HG02870 (cell line): ENCODE results near the gene LRBA.

Experiments
- ATAC-seq: cut with Tn5 transposase; IDR thresholded peaks from one replicate; pipeline ENCODE4 v1.9.1; 2021; ENCODE audit warnings: mild to moderate bottlenecking, moderate library complexity; ENCODE audit not compliant: unreplicated experiment

LRBA gene

DNA sequence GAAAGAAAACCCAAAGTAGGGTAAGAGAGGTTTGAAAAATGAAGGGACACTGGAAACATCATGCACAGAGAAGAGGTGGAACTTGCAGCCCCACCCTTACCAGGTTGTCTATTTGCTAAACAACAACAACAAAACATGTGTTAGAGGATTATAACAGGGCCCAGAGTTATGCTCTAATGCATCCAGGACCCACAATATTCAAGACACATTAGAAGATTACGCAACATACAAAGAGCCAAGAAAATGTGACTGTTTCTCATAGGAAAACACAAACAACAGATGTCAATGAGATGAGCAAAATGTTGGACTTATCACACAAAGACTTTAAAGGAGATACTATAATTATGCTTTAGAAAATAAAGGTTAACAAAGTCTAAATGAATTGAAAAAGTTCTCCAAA lies 128.5 kb downstream of the LRBA start:
- no peak for ATAC-seq

DNA sequence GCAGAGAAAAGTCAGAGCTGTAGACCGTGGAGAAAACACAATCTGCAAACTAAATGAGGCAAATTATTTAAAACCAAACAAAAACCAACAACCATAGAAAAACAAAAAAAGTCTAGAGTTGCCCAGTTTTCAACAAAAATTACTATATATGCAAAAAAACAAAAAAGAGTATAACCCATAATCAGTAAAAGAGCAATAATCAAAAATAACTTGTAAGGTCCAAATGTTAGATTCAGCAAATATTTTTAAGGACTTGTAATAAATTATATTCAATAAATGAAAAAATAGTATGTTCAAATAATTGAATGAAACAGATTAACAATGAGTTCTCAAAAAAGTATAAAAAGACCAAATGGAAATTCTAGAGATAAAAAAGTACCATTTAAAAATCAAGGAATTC lies 130.5 kb downstream of the LRBA start:
- ATAC-seq: no peak

DNA sequence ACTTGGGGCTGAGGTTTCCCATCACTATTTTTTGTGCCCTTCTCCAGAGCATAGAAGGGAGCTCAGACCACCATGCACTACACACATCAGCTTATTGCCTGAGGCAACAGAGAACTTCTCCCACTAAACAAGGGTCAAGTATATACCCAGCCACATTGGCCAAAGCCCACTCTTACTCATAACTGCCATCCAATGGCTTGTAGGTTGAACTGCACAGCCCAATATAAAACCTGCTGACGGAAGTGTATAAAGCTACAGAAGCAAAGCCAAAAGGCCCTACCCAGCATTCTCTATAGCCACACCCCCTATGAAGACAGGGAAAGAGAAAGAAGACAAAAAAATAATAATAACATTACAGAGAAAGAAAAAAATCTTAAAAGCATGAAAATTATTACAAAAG lies 139.7 kb downstream of the LRBA start:
- ATAC-seq: no peak

DNA sequence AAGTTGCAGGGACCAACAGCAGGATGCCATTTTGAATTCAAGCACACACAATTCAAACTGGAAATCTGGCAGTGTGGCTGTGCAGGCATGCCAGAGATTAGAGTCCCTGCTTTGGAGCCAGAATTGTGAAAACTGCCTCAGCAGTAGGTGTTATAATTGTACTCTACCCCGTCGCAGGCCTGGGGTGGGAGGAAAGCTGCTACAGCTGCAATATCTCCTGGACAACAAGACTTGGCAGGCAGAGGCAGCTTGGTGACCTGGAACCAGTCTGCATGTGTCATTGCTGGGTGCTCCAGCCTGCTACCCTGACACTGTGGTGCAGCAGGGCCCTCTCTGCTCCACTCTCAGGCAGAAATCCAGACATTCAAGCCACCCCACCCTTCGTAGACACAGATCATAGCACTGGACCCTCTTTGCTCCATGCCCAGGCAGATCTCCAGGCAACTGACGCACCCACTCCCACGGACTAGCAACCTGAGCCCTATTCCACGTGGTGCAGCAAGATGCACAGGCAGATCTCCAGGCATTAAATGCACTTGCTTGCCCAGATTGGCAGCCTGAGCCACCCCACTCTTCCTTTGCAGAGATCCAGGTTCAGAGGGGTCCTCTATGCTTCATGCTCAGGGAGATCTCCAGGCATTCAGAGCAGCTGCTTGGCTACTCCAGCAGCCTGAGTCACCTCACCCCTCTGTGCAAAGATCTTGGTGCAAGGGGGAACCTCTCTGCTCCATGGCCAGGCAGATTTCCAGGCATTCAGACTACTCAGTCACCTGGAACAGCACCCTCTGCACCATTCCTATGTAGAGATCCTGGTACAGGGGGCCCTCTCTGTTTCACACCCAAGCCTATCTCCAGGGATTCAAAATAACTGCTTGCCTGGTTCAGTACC lies 140.5 kb downstream of the LRBA start:
- ATAC-seq: no peak

DNA sequence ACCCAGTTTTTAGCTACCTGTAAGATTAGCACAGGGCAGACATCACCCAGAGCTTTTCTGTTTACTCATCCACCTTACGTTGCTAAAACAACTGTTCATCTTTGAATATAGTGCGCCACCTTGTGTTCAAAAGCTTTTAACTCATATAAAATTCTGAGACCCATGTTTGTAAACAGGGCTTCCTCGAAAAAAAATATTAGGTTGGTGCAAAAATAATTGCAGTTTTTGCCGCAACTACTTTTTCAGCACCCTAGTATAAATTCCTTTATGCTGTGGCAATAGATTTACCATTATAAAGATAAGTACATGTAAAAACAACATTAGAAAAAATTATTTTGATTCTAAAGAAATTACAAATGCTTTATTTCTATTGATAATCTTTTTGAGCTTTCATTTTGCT lies 147.9 kb downstream of the LRBA start:
- ATAC-seq: peak; percentile 85

DNA sequence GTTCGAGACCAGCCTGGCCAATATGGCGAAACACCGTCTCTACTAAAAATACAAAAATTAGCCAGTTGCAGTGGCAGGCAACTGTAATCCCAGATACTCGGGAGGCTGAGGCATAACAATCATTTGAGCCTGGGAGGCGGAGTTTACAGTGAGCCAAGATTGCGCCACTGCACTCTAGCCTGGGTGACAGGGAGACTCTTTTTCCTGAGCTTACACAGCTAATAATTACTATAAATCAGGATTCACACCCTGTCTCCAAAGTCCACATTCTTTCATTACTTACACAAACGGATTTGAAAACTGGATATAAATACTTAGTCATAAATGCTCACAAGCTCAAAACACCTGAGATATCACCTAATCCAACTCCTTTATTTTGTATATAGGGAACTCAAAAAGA lies 151.6 kb downstream of the LRBA start:
- no peak for ATAC-seq

DNA sequence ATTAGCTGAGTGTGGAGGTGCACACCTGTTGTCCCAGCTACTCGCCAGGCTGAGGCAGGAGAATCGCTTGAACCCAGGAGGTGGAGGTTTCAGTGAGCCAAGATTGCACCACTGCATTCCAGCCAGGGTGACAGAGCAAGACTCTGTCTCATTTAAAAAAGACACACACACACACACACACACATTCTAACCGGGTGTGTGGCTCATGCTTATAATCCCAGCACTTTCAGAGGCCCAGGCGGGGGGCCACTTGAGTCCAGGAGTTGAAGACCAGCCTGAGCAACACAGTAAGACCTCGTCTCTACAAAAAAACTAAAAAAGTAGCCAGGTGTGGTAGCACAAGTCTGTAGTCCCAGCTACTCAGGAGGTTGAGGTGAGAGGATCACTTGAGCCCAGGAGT lies 152.3 kb downstream of the LRBA start:
- no peak for ATAC-seq

DNA sequence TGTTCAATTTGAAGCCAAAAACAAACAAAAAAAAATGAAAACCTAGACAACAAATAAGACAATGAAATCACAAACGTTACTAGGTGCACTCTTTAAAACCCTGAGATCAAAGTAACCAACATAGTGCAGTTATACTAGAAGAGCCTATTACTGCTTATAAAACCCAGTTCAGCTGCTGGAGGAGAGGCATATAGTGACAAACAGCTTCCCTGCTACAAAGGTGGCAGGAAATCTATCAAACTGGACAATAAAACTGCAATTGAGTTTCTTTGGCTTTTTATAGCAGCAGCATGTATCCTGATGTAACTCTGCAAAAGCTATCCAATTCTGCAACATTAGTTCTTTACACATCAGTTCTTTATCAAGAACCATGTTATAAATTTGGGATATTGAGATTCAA lies 155.6 kb downstream of the LRBA start:
- ATAC-seq: no peak

DNA sequence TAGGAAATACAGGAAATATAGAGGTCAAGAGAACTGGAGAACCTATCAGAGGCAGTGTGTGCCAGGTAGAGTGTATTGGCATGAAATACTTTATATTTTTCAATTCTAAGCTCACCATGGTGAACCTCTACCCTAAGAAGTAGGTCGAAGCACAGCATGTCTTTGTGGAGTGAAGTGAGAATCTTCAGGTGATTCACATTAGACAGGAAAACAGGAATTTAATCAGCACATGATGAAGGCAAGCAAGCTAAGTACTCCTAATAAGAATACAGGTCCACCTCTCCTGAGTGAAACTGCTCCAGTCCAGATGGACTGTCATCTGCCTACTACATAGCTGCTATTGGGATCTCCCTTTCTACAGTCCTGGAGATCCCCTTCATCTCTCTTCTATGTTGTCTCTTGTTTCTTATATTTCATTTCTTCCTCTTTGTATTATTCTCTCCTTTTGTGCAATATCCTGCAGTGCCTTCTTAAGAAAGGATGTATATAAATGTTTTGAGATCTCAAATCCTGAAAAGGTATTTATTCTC lies 159.0 kb downstream of the LRBA start:
- no peak for ATAC-seq

DNA sequence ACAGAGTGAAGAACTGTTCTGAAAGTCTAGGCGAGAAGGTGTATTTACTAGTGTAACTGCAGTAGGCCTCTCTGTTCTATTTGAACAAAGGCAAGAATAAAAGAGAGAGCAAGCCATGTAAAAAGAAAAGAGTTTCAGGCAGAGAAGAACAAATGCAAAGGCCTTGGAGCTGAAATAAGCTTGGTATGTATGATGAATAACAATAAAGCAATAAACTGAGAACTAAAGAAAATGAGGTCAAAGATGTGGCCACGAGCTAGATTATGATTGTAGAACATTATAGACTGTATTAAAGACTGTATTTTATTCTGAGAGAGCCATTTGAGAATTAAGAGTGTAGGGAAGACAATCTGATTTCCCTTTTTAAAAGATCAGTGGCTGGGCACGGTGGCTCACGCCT lies 160.5 kb downstream of the LRBA start:
- no peak for ATAC-seq

DNA sequence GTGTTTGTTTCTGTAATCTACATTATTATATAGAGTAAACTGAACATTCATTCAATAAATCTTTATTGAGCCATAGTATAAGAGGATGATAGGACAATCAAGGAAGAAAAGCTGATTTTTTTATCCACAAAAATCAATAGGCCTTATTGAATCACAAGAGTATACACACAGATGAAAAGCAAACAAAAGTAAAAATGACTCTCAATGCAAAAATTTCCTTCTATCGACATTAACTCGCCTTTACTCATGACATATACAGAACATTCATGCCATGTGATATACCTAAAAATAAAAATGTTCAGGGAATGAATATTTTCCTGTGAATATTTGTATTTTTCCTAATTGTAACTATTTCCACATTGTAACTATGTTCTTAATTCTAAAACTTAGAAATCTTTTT lies 161.2 kb downstream of the LRBA start:
- no peak for ATAC-seq

DNA sequence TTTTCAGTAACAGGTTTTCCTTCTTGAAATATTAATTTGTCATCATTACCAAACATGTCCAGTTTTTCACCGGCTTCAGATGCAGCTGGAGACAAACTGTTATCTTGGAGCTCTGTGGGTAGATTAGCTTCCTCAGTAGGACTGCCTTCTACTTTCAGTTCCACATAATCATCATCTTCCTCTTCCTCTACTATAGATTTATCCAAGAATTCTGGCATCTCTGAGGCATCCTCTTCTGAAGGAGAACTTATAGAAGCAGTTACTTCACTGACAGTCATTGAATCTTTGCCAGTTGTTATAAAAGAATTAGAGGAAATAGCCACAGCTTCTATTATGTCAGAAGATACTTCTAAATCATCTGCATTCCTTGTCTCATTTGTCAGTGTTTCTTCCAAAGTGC lies 162.9 kb downstream of the LRBA start:
- ATAC-seq: no peak

DNA sequence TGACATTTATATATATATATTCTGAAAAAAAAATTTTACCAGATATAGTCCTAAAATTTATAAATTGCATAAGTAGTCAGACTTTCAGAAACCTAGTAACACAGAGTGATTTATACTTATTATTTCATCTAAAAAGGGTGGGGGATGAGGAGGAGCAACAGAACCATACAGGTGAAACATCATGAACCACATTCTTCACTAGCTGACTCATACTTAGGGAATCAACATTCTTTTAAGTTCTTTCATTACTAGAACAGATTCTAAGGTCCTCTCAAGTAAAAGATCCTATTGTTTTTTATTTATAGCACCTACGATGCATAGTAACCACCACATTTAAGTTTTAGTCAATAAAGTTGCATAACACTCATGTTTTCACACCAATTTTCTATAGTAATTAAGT lies 166.1 kb downstream of the LRBA start:
- ATAC-seq: no peak

DNA sequence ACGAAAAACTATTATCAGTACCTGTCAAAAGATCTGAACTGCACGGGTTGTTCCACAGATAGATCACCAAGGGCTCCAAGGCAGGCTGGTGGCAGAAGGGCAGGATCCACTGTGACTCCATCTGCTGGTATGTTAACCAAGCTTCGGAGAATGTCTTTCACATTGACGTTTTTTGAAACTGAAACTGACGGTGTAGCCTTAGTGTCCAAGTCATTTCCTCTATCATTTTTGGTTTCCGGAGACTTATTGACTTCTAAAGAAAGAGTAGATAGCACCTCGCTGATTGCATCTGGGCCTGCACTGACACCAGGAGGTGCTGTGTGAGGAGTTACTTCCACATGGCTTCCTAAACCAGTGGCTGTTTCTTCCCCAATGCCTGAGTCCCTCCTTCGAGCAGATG lies 186.9 kb downstream of the LRBA start:
- peak; percentile 86 for ATAC-seq

DNA sequence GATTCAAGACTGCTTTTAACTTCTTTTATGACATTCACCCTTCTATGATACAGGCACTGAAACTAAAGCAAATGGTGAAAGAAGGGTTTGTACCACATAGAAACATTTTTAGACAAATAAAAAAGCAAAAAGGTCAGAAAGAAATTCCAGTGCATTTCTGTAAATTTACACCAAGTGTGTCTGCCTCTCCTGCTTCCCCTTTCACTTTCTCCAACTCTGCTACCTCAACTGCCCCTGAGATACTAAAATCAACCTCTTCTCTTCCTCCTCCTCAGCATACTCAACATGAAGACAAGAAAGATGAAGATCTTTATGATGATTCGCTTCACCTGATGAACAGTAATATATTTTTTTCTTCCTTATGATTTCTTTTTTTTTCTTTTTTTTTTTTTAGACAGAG lies 187.9 kb downstream of the LRBA start:
- ATAC-seq: no peak

DNA sequence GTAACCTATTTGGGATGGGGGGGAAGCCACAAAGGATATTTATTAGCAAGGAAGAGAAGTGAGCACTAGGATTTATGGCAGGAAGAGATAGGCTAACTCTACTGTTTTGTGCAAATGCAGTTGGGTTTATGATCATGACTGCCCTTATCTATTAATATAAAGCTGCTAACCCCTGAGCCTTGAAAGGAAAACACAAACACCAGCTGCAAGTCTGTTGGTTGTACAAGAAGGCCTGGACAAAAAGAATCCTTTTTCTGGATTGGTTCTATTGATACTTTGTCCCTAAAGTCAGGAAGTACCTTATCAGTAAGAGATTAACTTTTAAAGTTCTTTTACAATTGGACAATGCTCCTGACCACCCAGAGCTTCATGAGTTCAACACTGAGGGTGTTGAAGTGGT lies 188.8 kb downstream of the LRBA start:
- ATAC-seq: no peak

DNA sequence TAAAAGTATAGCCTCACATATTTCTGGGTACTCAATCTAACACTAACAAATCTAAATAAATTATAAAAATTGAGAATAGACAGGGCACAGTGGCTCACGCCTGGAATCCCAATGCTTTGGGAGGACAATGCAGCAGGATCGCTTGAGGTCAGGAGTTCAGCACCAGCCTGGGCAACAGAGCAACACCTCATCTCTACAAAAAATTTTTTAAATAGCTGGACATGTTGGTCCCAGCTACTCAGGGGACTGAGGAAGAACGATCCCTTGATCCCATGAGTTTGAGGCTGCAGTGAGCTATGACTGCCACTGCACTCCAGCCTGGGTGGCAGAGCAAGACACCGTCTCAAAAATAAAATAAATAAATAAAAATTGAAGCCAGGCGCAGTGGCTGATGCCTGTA lies 192.7 kb downstream of the LRBA start:
- ATAC-seq: no peak

DNA sequence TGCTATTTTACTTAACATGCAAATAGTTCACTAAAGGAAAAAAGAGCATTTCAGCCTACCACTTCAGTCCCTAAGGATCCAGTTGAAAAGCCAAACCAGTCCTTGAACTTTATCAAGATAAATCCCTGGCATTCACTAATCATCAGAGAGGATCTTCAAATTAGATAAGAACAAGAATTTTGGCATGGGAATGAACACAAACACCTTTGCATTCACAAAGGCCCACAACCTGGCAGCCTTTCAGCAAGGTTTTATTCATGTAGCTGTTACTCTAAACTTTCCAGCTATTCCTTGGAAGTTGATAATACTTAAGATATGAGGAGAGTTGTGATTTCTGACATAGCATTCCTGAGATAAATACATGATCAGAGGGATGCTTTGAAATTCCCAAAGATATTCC lies 193.4 kb downstream of the LRBA start:
- ATAC-seq: no peak

DNA sequence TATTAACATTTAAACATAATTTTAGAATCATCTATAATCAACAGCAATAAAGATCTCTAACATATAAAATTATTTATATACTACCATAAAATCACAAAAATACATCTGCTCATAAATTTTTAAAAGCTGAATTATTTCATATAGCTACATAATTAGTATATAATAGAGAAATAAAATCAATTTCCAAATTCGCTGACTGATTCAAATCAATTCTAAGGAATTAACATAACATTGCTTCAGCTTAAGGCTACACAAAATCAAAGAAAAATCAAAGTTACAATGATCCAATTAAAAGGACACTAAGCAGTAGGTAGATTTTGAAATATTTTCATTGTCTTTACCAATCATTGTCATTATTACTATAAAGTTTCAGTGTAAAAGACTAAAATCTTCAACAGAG lies 194.7 kb downstream of the LRBA start:
- no peak for ATAC-seq

DNA sequence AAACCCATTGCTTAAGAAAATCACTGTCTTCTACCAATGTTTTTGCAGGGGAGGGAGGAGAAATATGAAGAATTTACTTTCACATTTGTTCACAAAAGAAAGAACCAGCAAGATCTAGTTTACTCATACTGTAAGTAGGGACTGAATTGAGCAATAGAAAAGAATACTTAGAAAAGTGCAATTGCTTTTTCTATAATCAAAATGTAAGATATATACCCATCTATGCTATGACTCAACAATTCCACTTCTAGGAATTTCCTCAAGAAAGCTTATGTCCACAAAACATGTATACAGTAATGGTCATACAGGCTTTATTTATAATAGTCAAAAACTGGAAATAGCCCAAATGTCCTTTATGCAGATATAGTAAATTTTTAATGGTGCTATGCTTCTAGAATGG lies 196.4 kb downstream of the LRBA start:
- ATAC-seq: no peak

DNA sequence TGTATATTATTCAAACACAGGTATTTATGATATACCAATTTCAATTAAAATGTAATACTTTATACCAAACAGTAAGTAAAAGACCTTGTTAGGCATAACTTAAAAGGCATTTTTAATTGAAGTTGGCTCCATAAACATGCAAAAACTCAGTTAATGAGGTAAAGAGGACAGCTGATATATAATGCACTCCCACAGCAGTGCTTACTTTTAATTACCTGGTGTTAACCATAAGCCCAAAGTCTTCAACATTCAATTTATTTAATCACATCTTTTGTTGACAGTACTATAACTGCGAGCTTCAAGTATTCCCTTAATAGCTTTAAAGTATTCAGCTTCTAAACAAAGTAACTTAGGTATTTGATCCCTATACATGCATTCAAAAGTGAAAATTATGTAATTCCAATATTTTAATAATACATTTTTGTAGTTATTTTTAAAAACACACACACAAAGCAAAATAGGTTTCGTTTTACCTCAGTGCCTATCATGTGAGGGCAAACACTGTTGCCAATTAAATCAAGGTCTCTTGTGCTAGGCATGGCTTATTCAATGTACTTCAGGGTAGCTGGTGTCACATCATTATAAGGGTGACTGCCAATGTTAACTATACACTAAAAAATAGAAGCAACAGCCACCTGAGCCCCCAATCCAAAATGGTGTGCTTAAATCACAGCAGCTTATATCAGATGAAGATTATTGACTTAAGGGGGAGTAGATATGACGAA lies 197.1 kb downstream of the LRBA start:
- ATAC-seq: no peak

DNA sequence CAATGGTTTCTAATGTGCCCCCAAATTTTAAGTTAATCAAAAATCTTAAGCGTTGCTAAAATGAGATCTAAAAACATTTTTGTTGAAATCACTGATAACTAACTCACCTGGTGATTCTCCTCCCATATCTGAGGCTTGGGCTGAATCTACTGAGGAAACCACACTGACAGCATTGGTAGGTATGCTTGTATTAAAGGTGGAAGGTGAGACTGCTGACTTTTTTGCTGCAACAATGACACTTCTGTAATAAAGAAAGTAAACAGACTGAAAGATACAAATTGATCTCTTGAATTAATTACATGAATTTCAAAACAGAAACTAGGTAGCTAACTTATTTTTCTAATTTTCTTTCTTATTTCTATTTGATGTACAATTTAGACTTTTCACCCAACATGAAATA lies 198.1 kb downstream of the LRBA start:
- no peak for ATAC-seq
